GM18858 (cell line): ENCODE results near the gene FAM120B.
"Not testable (repeated sequence)": the region's sequence is repeated elsewhere in the genome, so short reads cannot be mapped to it uniquely, and the experiment has no call there.

Experiments used
- ATAC-seq: cut with Tn5 transposase; IDR thresholded peaks from one replicate; pipeline ENCODE4 v1.9.1; 2021; ENCODE audit not compliant: unreplicated experiment

FAM120B gene

DNA sequence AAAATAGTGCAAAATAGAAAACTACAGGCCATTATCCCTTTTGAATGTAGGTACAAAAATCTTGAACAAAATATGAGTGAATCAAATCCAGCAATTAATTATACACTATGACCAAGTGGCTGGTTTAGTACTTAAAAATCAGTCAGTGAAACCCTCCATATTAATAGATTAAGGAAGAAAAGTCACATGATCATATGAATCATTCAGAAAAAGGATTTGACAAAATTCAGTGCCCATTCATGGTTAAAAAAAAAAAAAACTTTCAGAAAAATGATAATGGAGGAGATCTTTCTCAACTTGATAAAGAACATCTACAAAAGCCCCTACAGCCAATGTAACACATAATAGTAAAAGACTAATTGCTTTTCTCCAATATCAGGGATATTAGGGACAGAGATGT, 75.0 kb downstream of the FAM120B start:
- no peak for ATAC-seq

- no peak for ATAC-seq
Measured at GRCh38 chr6:170383466-170384035, 77.0 kb downstream of the FAM120B start.

DNA sequence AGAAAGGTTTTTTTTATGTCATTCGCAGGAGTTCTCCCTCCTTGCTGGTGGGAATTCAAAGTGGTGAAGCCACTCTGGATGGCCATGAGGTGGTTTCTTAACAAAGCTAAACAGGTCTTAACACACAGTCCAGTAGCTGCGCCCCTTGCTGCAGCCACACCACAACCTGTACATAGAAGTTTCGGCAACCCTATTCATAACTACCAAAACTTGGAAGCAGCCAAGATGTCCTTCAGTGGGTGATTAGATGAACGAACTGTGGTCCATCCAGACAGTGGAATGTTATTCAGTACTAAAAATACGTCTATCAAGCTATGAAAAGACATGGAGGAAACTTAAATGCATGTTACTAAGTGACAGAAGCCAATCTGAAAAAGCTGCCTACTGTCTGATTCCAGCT, 78.9 kb downstream of the FAM120B start:
- no peak for ATAC-seq

DNA sequence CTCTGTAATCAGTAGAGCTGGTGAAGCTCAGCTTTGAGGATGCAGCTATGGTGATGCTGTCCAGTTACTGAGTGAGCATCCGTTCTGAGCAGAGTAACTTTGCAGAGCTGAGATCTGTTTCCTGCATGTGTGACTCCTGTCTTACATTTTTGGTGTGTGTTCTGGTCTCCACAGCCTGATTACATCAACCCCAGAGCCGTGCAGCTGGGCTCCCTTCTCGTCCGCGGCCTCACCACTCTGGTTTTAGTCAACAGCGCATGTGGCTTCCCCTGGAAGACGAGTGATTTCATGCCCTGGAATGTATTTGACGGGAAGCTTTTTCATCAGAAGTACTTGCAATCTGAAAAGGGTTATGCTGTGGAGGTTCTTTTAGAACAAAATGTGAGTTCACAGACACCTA, 81.6 kb downstream of the FAM120B start:
- no peak for ATAC-seq

DNA sequence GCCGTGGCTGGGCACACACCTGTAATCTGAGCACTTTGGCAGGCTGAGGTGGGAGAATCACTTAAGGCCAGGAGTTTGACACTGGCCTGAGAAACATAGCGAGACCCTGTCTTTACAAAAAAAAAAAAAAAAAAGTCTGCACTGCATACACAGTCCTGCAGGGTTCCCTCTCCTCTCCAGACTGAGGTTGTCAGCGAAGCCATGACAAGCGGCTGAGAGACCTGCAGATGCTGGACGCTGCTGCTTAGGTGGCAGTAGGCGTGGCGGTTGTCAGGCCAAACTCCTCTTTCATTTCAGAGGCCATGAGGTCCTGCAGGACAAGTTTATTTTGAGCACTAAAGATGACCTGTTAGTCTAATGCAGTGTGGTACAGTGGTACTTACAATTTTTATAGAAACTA, 86.5 kb downstream of the FAM120B start:
- no peak for ATAC-seq

- no peak for ATAC-seq
Measured at GRCh38 chr6:170393807-170394399, 87.3 kb downstream of the FAM120B start.

- ATAC-seq: no peak
Measured at GRCh38 chr6:170394980-170395379, 88.4 kb downstream of the FAM120B start.

DNA sequence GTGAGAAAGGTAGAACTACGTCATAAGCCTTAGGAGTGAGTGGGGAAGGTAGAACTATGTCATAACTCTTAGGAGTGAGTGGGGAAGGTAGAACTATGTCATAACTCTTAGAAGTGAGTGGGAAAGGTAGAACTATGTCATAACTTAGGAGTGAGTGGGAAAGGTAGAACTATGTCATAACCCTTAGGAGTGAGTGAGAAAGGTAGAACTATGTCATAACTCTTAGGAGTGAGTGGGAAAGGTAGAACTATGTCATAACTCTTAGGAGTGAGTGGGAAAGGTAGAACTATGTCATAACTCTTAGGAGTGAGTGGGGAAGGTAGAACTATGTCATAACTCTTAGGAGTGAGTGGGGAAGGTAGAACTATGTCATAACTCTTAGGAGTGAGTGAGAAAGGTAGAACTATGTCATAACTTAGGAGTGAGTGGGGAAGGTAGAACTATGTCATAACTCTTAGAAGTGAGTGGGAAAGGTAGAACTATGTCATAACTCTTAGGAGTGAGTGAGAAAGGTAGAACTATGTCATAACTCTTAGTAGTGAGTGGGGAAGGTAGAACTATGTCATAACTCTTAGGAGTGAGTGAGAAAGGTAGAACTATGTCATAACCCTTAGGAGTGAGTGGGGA, 92.3 kb downstream of the FAM120B start:
- ATAC-seq: not testable (repeated sequence)

- not testable (repeated sequence) for ATAC-seq
Measured at GRCh38 chr6:170399955-170400558, 93.5 kb downstream of the FAM120B start.

DNA sequence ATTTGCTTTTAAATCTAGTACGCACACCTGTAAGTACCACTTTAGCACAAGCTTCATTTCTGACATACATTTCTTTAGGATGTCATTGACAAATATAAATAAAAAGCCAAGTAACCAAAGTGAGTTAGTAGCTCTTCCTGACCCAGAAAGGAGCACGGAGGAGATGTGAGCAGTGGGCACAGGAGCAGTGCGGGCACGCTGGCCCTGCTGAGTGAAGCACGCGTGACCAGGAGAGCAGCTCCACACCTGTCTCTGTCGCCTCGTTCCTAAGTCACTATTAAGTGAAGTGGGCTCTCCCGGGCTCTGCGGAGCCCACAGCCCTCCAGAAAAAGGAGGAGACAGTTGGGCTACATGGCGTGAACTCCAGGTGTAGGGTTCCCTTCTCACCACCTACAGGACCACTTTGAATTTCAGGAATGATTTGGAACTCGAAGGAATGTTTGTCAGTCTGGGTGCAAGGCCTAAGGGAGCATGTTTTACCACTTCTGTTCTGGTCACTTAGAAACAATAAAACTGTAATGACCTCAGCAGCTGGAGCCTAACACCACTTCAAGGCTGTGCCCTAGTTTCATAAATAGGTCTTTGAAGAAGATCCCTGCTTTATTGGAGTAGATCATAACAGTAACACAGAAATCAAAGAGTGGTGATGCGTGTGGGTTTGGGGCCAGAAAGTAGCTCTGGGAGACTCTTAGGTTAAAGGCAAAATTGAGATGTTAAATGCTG, 95.9 kb downstream of the FAM120B start:
- ATAC-seq: no peak

- ATAC-seq: no peak
Measured at GRCh38 chr6:170403451-170403850, 96.9 kb downstream of the FAM120B start.

DNA sequence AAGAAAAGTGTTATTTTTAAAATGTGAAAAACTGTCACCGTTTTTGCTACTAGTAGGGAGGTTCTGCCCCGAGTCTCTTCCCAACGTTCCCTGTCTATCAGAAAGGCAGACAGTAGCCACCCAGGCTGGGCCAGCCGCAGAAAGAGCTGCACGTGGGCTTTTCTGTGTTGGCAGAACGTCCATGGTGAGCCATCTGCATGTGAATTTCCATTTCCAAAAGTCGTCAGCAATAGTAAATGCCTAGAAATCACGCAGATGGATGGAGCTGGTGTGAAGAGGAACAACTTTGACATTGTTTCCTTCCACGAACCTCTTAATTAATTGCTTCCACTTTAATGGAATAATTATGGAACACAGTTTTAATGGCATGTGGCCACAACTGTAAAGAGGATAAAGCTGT, 97.5 kb downstream of the FAM120B start:
- no peak for ATAC-seq

DNA sequence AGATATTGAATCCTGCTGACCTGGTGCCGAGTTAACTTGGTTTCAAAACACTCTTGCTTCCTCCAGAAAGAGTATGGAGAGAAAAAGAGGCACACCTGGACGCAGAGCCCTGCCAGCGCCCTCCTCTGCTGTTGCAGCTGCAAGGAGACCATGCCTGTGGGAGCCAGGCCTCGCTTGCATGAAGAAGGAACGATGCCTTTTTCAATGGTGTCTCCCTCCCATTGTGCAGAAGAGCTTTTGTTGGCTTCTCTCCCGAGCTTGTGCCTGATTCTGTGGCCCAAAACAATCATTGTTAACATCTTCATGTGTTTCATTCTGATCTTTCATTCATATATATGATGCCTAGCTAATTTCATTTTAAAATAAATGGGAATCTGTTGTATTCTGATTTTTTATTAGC, 98.1 kb downstream of the FAM120B start:
- no peak for ATAC-seq

DNA sequence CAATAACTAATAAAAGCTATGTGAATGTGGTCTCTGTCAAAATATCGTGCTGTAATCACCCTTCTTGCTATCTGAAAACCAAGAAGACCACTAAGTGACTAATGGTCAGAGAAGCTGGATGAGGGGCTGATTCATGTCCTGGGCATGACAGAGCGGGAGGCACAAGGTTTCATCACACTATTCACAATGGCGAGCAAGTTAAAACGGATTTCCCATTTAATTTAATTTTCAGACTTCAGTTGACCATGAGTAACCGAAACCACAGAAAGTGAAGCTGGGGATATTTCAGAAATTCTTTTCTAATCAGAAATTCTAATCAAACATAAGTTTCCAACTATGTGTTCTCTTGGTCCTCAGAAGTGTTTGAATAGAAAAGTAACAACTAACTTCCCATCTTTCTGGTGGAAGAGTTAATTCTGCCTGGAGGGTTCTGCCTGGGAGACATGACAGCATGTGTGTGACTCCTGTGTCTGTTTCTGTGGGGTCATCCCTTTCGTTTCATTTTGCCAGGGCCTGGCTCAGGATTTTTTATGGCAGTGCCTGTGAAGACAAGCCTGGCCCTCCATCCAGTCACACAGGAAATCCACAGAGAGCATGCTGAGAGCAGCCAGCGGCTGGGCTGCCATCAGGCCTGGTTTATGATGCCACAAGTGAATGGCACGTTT, 98.9 kb downstream of the FAM120B start:
- ATAC-seq: no peak

- ATAC-seq: no peak
Measured at GRCh38 chr6:170407200-170407599, 100.6 kb downstream of the FAM120B start.

DNA sequence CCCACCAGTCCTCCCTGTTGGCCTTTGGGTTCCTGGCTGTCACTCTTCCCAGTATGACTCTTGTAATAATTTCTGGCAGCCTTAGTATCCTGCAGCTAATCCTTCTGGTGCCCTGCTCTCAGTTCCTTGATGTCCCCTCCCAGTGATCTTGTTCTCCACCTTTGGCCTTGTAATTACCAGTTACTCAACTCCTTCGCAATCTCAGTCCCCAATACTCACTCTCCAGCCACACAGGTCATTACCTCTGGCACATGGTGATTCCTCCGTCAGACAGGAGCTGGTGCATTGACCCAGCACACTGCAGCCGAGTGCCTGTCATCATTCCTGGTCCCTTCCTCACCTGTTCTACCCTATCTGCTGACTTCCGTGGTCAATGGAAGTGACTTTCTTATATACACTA, 101.4 kb downstream of the FAM120B start:
- no peak for ATAC-seq

GRCh38 chr6:170409746-170410145, 103.2 kb downstream of the FAM120B start:
- not testable (repeated sequence) for ATAC-seq

GRCh38 chr6:170410241-170410640, 103.7 kb downstream of the FAM120B start:
- no peak for ATAC-seq

DNA sequence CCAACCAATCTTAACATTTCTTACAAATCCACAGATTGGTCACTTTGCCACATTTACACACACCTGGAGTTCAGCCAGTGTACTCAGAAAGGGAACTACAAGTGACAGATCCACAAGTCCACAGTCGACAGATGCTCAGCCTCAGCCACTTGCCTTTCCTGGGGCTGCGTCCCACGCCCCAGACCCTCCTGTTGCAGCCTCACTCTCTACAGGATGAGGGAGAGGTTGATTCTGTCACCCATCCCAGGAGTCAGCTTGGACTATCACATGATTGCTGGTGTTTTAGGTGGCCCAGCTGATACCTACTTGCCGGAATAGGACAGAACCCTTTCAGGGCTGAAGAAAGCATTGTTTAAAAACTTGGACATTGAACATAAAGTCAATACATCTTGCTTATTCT, 108.8 kb downstream of the FAM120B start:
- ATAC-seq: no peak

DNA sequence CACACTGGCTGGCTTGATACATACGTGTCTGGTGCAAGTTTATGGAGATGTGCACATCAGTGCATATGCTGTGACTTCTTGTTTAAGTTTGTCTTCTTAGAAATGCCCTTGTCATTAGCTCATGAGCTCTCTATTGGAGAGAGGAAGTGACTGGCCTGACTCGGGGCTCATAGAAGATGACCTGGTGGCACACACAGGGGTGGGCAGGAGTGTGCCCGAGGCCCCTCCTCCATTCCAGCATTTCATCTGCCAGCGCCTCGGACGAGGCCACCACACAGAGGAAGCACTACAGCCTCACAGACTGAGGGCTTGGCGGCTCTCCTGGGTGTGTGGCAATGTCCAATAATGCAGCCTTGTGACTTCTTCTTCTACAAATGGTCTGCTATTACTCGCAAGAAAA, 109.7 kb downstream of the FAM120B start:
- no peak for ATAC-seq

GRCh38 chr6:170416959-170417606, 110.5 kb downstream of the FAM120B start:
- ATAC-seq: no peak
